GM21825 (cell line): Measurements from ENCODE around the gene NXNL1.

Experiments used
- ATAC-seq: cut with Tn5 transposase; IDR thresholded peaks from one replicate; pipeline ENCODE4 v1.9.1; 2021; ENCODE audit warnings: mild to moderate bottlenecking, moderate library complexity; ENCODE audit not compliant: unreplicated experiment

NXNL1 gene

DNA sequence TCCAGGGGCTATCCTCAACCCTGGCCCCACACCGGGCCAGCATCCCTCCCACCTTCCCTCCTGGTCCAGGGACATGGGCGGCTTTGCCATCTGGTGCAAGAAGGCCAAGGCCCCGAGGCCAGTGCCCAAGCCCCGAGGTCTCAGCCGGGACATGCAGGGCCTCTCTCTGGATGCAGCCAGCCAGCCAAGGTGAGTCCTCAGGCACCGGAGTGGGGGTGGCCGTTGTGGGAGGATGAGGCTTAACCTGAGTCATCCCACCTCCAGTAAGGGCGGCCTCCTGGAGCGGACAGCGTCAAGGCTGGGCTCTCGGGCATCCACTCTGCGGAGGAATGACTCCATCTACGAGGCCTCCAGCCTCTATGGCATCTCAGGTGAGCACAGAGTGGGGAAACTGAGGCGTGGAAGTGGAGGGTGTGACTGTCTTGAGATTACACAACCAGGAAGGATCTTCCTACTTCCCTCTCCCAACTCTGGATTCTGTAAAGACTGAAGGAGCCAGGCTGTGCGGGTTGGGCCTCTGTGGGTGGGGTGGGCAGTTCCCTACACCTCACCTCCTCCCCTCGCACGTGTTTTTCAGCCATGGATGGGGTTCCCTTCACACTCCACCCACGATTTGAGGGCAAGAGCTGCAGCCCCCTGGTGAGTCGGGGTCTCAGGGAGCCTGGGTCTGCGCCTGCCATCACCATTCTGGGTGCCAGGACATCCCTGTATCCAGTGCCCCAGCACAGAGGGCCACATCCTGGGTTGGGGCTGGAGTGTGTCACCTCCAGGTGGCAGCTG is 37.1 kb downstream of the NXNL1 start:
- no peak for ATAC-seq

DNA sequence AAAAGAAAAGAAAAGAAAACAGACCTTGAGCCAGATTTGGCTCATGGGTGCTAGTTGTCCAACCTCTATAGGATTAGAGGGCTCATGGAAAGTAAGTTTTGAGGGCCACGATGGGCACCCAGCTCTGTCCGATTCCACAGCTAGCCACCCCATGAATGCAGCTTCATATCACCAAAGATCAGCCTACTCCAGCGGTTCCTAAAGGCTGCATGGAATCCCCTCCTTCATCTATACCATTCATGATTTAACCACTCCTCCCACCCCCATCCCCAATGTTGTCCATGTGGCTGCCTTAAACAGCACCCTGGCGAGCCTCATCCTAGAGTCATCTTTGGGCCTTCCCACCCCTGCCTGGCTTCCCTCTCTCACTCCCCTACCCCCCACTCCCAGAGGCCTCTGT is 38.8 kb downstream of the NXNL1 start:
- ATAC-seq, result no peak

DNA sequence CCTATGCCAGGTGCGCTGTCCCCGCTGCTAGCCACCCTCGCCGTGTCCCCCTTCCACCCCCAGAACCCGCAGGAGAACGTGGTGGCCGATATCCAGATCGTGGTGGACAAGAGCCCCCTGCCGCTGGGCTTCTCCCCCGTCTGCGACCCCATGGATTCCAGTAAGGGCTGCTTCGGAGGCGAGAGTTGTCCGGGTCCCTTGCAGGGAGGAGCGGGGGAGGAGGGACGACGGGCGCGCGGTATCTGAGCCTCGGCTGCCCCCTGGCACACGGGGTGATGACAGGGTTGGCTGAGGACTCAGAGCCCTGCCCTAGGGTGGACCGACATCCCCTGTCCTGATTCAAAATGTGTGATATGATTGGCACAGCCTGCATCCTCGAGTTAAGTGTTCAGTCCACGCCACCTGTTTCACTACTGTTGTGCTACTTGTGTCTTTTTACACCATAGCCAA is 40.2 kb downstream of the NXNL1 start:
- ATAC-seq, result peak; percentile 12

DNA sequence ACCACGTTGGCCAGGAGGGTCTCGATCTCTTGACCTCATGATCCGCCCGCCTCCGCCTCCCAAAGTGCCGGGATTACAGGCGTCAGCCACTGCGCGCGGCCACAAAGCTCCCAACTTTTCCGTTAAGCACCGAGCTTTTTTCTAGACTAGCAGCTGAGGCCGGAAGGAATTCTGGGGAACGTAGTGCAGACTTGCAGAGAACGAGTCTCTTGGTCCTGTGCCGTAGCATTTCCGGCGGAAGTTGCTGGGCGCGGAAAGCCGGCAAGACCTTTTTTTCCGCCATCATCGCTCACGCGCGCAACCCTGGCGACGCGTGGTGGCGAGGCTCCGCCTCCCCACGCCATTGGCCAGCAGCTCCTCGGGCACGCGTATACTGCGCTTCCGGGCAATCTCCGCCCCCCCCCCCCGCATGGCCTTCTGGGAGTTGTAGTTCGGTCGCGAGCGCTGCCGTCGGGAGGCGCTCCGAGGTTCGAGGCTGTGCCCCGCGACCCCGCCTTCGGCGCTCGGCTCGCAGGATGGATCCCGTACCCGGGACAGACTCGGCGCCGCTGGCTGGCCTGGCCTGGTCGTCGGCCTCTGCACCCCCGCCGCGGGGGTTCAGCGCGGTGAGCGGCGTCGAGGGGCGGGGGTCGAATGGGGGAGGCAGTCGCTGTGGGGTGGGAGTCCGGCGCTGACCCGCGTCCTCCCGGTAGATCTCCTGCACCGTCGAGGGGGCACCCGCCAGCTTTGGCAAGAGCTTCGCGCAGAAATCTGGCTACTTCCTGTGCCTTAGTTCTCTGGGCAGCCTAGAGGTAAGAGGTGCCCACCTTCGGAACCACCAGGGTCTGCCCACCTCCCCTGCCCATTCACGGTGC is 40.9 kb downstream of the NXNL1 start, which contains the start of gene MVB12A:
TSS of gene MVB12A (plus strand) at position 427 of the 854 bp plus-strand sequence. CDS start at position 516, 89 bp downstream.
- peak; percentile 85 for ATAC-seq

DNA sequence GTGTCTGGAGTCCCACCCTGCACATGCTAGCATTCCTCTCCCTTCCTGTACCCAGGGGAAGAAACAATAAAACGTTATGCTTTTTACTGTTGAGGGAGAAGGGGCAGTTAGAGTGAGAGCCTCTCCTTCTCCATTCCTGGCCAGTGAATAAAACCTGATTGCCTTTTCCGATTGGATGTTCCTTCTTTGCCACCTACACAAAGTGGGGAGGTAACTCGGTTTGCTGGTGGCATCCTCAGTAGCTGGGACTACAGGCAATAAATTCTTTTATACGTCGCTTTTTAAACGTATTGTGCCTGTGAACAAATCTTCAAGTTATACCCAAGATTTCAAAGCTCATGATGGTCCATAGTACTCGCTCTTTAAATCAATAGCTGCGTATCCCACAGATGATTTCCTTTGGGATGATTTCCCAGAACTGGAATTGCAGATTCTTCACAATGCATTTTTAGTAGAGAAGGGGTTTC is 41.5 kb downstream of the NXNL1 start:
- no peak for ATAC-seq

DNA sequence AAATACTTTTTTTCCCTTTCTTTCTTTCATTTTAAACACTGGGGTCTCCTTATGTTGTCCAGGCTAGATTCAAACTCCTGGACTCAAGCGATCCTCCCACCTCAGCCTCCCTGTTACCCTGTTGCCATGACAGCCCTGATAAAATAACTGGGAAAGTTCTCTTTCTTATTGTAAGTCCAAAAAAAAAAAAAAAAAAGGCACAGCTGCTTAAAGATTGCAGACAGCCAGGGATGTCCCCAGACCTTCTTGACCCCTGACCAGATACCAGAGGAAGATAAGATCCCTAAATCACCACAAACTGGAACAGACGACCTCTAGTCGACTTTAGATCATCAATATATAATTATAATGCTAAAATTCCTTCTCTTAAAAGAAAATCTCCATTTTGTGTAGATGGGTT is 42.0 kb downstream of the NXNL1 start:
- no peak for ATAC-seq

DNA sequence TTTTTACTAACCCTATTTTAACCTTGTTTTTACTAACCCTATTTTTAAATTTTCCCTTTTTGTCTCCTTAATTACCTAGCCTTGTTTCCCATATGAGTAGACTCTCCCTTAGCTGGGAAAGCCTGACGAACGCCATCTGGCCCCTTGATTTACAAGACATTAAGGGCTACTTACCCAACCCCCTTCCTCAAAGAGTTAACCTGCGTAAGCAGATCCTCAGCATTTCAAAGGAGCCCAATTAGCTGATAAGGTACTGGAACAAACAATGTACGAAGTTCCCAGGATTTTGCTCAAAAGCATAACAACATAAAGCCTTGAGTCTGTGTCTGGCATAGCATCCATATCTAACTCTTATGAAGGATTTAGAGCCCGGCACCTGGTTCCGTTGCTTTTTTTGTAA is 45.6 kb downstream of the NXNL1 start:
- ATAC-seq, result no peak

DNA sequence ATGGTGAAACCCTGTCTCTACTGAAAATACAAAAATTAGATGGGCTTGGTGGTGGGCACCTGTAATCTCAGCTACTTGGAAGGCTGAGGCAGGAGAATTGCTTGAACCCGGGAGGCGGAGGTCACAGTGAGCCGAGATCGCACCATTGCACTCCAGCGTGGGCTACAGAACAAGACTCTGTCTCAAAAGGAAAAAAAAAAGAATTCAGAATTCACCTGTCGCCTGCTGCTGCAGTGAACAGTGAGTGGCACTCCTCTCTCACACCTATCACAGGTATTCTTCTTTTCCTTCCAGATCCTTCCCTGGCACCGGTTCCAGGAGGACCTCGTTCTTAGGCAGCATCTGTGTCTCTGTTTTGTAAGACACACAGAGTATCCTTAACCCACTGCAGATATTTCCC is 46.6 kb downstream of the NXNL1 start:
- ATAC-seq, result no peak

DNA sequence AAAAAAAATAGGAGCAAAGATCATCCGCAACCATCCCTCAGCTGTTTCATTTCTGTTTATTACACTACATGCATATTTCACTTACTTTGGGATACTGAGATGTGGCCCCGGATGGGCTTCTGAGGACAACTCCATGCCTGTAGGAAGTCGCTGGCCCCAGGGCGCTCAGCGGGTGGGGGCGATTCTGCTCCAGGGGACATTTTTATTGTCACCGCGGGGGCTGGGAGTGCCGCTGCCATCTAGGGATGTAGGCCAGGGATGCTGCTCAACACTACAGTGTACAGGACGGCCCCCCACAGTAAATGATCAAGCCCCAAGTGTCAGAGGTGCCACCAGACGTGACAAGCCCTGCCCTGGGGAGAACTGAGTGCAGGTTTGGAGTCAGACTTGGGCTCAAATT is 48.9 kb downstream of the NXNL1 start:
- no peak for ATAC-seq

DNA sequence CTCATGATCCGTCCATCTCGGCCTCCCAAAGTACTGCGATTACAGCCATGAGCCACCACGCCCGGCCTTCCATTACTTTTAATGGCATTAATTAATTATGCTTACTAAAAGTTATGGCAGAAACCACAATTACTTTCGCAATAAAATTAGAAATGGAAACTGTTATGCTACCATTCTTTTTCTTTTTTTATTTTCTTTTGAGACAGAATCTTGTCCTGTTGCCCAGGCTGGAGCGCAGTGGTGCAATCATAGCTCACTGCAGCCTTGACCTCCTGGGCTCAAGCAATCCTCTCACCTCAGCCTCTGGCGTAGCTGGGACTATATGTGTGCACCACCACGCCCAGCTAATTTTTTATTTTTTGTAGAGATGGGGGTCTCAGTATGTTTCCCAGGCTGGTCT is 50.7 kb downstream of the NXNL1 start:
- ATAC-seq, result no peak

DNA sequence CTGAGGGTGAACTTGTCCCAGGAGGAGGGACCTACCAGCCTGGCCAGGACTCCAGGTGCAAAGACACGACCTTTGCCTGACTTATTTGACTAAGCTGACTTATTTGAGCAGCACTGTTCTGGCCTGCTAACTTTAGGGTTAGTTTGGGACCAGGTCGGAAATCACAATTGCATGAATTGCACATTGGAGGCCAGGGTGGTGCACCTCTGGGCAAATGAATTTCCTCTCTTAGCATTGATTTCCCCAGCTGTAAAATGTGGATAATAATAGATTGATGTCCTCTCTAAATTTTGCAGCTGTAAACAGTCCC is 53.9 kb downstream of the NXNL1 start:
- ATAC-seq, result no peak

DNA sequence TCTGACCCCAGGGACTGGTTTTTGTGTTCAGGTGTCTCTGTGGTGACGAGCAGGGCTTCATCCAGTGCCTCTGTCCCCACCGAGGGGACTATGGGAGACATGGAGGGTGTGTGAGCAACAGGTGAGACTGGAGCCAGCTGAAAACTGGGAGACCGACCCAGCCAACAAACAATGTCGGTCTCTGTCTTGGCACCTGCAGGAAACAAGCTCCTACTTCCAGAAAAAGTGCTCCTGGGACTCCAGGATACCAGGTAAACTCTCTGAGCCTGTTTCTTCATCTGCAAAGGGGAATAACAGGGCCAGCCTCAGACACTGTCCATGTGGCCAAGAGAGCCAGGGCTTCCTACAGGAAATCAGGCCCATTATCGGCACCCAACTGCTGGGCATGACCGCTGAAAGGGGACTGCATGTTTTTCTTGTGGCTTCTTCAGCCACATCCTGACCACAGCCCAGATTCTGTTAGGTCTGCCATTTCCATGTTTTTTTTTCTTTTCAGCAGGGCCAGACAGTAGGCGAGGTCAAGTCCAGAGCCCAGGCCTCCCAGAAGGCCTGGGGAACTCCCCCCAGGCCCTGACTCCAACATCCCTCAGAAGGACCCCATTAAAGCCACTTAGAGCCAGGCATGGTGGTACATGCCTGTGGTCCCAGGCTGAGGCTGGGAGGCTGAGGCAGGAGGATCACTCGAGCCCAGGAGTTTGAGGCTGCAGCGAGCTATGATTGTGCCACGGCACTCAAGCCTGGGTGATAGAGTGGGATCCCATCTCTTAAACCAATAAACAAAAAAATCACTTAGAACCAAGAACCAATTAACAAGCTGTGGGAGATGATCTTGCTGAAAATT is 54.5 kb downstream of the NXNL1 start:
- peak; percentile 14 for ATAC-seq
